NCI-H2227 treated with DMSO at 0.1 percent for 48 hours (cell line): ENCODE measurements around the gene BTRC.
A peak's percentile ranks its signal among the peaks of the same experiment; 100 is the strongest.
"Not testable (repeated sequence)": the region's sequence is repeated elsewhere in the genome, so short reads cannot be mapped to it uniquely, and the experiment has no call there.

Experiments
- DNase-seq: peaks from one replicate; lab custom pipeline; 2025; lab: John Stamatoyannopoulos, UW

Gene BTRC

DNA sequence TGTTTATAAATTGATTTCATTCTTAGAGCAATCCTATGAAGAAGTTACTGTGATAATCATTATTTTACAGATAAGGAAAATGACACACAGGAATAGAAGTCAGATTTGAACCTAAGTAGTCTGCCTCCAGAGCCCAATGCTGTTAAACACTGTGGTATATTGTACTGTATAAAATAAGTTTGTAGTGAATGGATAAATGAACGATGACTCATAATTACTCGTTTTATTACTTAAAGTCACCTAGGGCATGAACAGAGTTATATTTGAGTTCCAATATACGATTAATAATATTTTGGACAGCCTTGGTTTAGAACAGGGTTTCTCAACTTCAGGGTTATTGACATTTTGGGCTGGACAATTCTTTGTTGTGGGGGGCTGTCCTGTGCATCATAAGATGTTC, 7.8 kb upstream of the BTRC start:
- DNase-seq, result no peak

DNA sequence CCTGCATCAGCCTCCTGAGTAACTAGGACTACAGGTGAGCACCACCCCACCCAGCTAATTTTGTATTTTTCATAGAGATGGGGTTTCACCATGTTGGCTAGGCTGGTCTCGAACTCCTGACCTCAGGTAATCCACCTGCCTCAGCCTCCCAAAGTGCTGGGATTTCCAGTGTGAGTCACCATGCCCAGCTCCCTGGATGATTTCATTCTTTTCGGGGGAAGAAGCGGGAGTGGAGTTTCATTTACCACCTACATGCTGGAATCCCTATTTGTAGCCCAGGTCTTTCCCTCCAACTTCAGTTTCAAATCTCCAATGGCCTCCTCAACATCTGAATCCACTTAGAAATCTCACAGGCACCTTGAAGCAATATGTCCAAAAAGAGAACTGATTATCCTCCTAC, 2.9 kb upstream of the BTRC start:
- no peak for DNase-seq

DNA sequence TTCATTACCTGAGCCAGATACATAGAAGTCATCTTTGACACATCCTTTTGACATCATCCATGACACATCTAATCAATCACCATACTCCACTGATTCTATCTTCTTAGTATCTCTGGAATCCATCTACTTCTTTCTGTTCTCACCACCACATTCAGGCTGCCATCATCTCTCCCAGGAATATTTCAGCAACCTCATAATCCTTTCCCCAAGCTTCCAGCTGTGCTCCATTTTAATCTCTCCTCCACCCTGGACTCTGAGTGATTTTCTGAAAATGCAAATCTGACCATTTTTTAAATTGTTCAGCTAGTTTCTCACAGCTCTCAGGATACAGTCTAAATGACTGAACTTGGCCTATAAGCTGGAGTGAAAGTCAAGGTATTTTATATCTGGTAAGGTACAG, 2.5 kb upstream of the BTRC start:
- no peak for DNase-seq

DNA sequence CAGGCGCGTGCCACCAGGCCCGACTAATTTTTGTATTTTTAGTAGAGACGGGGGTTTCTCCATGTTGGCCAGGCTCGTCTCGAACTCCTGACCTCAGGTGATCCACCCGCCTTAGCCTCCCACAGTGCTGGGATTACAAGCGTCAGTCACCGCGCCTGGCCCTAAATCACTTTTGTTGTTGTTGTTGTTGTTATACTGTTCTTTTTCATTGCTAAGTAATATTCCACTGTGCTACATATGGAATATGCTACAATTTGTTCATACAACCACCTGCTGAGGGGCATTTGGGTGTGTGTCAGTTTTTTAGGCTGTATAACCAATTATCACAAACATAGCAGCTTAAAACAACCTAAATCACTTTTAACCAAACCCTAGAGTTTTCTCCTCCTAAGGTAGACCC, 1.1 kb upstream of the BTRC start:
- DNase-seq, result not testable (repeated sequence)

DNA sequence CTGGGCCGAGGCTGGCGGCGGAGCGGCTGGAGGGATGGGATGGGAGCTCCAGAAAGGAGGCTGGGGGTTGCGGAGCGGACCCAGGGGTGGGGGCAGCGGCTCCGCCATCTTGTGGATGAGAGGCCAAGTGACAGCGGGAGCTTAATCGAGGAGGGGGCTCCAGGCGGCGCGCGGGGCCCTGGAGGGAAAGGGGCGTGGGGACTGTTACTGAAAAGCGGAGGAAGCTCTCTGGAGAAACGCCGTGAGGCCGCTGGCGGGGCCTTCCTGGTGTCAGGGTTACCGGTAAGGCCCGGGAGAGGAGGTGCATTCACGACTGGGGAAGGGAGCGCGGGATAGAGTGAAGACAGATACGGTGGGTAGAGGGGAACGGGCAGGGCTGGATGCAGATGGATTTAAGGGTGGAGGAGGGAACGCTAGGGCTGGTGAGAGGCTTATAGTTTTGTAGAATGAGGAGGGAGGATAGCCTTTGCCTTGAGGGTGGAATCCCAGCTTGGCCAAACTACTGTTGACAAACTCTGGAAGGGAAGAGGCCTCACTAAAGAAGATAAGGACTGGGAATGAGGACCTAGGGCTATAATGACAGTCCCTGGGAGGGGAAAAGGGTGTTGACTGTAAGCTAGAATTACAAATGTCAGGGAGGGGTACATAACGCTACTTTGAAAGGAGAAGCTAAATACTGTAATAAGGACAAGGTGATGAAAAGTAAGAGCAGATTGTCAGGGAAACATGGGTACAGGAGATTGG, 535 bp downstream of the BTRC start:
- peak; percentile 63 for DNase-seq

DNA sequence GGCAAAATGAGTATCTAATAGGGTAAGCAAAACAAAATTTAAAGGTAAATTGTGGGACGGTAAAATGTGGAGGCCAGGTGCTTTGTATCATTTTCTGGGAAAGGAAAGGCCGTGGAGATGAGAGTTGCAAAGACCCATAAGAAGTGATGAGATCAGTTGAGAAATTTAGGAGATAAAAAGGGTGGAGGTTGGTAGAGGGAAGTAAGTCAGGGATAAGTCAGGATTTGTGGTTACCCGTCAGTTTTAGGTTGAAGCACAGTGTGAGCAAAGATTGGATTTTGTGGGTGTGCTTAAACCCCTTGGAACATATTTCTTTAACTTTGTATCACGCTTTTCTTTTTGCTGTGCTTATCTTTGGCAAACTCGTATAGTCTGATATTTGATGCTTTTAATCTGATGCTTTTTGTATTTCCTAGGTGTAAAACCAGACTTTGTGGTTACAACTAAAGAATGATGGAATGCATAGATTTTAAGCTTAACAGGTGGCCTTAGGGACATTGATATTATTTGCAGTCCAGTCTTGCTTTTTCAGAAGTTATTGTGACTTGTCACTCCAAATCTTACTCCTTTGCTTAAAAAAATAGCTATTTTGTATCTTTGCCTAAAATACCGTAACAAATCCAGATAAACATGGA, 1.2 kb downstream of the BTRC start:
- DNase-seq, result no peak

DNA sequence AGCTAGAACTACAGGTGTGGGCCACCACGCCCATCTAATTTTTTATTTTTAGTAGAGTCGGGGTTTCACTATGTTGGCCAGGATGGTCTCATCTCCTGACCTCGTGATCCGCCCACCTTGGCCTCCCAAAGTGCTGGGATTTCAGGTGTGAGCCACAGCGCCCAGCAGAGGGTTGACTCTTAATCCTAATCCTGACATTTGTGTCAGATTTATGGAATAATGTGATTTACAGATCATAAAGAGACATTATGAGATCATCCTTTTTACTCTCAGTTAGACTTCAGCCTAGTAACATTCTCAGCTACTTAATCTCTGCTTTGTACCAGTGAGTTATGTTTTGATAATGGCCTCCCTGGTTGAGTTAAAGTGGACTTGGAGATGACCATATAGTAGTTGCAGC, 2.2 kb downstream of the BTRC start:
- no peak for DNase-seq

DNA sequence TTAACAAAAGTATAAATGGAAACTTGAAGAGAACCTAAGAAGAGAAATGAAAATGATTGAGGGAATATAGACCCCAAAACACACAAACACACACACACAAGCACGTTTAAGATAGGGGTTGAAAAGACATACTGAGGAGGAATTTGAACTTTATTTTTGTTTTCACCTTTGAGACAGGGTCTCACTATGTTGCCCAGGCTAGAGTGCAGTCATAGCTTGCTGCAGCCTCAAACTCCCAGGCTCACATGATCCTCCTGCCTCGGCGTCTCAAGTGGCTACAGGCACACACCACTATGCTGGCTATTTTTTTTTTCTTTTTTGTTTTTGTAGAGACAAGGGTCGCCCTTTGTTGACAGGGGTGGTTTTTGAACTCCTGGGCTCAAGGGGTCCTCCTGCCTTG, 4.0 kb downstream of the BTRC start:
- DNase-seq, result no peak

DNA sequence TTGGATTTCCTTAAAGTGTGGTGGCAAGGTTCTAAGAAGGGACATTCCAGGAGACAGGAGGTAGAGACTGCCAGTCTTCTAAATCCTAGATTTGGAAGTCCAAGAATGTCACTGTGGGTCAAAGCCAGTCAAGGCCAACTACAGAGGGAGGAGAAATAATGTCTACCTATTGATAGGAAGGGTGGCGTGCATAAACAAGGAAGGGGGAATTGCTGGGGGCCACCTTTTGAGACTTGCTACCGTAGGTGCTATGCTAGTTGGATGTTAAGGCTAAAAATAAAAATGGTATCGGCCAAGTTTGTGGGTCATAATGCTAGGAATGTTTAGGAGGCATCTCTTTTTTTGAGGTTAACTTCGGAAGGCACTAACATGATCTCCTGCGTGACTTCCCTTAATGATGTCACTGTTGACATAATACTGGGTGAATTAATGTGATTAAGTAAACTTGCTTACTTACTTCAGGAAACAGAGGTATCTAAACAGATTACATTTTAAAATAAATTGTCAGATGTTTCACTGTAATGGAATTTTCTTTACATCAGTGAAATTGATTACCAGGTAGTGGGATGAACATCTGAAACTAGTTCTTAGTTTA, 4.8 kb downstream of the BTRC start:
- DNase-seq, result no peak

DNA sequence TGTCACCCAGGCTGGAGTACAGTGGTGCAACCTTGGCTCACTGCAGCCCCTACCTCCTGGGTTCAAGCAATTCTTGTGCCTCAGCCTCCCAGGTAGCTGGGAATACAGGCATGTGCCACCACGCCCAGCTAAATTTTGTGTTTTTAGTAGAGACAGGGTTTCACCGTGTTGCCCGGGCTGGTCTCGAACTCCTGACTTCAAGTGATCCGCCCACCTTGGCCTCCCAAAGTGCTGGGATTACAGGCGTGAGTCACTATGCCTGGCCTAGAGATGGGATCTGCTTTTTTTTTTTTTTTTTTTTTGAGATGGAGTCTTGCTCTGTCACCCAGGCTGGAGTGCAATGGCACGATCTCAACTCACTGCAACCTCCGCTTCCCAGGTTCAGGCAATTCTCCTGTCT, 6.1 kb downstream of the BTRC start:
- DNase-seq, result not testable (repeated sequence)

DNA sequence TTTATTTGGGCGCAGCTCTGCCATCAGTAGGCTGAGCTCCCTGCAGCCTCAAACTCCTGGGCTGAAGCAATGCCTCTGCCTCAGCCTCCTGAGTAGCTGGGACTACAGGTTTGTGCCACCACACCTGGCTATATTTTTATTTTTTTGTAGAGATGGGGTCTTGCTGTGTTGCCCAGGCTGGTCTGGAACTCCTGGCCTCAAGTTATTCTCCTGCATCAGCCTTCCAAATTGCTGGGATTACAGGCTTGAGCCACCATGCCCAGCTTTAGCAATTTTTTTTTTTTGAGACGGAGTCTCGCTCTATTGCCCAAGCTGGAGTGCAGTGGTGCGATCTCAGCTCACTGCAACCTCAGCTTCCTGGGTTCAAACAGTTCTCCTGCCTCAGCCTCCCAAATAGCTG, 6.9 kb downstream of the BTRC start:
- not testable (repeated sequence) for DNase-seq

DNA sequence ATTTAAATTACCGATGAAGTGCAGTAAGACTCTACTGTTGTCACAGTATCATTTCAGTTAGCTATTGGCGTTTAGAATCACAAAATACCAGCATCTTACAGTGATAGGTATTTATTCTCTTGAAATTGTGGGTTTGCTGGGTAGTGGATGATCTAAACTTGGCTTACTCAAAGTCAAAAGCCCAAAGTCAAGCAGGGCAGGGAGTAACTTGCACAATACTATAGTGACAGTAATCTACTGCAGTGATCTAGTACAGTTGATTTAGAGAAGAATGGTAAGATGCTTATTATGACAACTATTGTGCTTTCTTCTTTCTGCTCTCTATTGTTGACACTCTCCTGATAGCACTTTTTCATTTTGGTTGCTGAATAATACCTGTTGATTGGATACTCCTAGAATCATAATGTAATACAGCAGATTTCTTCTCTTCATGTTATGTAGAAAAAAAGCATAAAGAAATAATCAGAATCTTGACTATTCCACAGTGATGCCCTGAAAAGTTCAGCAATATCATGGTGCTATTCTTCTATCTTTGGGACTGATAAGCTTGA, 10.0 kb downstream of the BTRC start:
- DNase-seq, result no peak

DNA sequence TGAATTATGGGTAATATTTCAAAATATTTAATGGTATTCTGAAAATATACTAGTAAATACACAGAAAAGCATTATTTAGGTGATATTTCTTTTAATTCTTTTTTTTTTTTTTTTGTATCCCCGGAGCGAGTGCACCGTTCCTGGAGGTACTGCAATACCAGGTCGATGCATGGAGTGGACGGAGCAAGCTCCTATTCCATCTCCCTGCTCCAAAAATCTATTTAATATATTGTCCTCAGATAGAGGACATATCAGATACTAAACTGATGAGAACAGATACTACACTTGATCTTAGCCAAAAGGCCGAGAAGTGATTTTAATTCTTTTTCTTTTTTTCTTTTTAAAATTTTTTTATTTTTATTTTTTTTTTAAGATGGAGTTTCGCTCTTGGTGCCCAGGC, 10.8 kb downstream of the BTRC start:
- no peak for DNase-seq

DNA sequence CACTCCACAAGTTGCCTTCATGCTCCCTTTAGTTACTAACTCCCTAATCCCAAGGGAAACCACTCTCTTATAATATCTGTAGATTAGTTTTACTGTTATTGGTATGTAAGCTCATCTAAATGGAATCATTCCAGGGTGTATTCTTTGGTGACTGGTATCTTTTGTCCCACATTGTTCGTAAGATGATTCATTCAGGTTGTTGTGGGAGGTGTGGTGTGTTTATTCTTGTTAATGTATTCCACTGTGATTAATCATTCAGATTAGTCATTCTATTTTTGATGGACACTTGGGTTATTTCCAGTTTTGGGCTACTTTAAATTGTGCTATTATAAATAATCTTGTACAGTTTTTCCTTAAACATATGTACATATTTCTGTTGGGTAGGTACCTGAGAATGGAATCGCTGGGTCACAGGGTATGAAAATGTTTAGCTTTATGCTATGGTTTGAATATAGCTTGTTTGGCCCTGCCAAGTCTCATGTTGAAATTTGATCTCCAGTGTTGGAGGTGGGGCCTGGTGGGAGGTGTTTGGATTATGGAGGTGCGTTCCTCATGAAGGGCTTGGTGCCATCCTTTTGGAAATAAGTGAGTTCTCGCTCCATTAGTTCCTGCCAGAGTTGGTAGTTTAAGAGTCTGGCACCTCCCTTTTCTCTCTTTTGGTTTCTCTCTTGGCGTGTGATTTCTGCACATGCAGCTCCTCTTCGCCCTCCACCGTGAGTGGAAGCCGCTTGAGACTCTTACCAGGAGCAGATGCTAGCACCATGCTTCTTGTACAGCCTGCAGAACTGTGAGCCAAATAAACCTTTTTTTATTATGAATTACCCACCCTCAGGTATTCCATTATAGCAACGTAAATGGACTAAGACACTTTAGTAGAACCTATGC, 13.8 kb downstream of the BTRC start:
- no peak for DNase-seq

DNA sequence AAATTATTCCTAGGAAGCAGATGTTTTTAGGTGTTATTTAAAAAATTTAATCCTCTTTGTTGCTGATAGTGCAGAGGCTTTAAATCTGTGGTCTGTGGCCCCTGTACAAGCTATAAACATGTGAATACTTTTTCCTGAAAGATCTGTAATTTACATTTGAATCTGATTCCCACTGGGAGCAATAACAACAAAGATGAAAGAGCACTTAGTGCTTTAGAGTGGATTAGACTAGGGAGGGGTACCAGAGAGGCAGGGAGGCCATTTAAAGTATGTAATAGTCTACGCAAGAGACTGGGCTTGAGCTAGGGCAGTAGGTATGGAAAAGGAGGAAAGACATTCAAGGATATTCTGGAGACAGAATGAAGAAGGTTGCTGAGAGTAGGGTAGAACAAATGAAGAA, 19.1 kb downstream of the BTRC start:
- no peak for DNase-seq

DNA sequence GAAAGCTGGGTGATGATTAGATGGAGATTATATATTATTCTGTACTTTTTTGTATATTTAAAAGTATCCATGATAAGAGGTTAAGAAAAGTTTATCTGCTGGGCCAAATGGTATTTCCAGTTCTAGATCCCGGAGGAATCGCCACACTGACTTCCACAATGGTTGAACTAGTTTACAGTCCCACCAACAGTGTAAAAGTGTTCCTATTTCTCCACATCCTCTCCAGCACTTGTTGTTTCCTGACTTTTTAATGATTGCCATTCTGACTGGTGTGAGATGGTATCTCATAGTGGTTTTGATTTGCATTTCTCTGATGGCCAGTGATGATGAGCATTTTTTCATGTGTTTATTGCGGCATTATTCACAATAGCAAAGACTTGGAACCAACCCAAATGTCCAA, 20.0 kb downstream of the BTRC start:
- DNase-seq, result not testable (repeated sequence)

DNA sequence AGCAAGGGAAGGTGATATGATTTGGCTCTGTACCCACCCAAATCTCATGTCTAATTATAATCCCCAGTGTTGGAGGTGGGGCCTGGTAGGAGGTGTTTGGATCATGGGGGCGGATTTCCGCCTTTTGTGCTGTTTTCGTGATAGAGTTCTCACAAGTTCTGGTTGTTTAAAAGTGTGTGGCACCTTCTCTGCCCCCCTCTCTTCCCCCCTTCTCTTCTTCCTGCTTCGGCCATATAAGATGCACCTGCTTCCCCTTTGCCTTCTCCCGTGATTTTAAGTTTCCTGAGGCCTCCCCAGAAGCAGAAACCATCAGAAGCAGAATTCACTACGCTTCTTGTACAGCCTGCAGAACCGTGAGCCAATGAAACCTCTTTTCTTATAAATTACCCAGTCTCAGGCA, 21.1 kb downstream of the BTRC start:
- DNase-seq, result no peak

DNA sequence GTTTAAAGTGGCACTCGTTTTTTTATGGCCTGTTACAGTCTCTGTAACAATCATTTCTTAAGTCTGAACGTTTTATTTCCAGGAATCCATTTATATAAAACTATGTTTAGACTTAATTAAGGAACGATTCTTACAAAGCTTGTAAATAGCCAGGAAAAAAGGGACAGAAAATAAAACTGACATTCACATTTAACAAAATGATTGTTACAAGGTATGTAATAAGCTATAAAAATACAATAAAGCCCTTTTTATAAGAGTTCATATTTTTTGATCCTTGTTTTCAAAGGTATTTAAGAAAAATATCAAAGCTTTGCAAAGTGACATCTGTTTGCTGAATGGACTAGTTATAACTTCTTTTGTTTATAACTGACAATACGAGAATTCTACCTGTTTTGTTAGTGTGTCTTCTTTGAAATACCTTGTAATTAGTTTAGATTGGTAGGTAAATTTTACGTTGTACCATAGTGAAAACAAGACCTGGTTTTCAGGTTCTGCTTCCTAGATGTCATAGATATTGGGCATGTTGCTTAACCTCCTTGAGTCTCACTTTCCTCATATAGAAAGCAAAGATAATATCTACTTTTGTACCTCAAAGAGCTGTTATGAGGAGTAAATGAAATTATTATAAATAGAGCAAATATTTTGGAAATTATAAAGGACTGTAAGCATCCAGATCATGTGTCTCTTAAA, 25.8 kb downstream of the BTRC start:
- no peak for DNase-seq

DNA sequence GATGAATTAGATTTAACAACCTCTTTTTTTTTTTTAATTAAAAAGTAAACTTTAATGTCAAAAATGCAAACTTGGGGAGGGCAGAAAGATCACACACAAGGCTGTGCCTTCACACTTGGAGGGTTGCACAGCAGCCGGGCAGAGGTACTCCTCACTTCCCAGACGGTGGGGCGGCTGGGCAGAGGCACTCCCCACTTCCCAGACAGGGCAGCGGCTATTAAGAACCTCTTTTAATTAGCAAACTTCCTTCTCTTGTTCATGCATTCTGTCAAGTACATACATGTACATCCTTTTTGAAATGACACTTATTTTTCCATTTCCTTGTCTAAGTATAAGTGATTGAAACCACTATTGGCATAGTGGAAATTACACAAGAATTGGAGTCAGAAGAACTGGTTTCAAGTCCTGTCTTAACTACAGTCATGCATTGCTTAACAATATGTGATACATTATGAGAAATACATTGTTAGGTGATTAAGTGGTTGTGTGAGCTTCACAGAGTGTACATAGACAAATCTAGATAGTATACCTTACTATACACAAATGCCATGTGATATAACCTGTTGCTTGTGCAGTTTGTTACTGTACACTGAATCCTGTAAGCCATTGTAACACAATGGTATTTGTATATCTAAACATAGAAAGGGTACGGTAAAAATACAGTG, 26.5 kb downstream of the BTRC start:
- DNase-seq, result no peak

DNA sequence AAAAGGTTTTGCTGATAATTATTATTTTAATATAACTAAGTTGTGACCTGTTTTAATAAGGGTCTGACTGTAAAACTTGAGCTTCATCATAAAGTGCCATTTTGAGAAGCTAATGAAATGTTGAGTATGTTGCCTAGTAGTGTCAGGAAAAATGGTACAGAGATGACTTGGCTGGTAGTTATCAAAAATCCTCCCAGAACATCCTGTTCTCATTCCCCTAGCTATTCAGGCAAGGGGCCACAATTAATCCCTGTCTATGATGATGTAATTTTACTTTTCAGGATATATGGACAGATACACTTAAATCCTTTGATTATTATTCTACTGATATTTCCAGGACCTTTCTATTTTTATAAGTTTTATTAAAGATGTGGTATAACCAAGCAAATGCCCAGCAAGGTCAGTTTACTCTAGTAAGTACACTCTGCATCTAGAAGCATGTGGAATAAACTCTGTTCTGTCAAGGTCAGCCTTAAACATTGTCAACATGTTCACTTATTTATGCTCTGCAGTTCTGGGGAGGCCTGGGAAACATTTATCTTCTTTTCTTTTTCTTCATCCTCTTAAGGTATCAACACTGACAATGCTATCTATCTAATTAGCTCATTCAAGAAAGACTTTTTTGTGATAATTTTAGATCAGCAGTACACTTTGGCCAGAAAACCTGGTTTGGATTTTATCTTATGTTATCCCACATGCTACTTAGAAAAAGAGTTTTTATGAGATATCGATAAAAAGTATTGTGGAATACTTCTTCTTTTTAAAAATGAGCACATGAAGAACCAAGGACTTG, 32.1 kb downstream of the BTRC start:
- no peak for DNase-seq
